BJ (cell line): Measurements from ENCODE around the gene SMAGP. TPM values are rescaled to one million over a fixed set of nuclear protein-coding genes. Genes with fewer than 3 reads are reported as not detected.
"Not testable (repeated sequence)": the region's sequence is repeated elsewhere in the genome, so short reads cannot be mapped to it uniquely, and the experiment has no call there.

ENCODE experiments used
- CTCF ChIA-PET: fragments of 350-600 bp; formaldehyde crosslinking; extraction: SDS; loops from one replicate; lab custom pipeline; 2021; ENCODE audit warnings: antibody characterized with exemption, inconsistent platforms; lab: Yijun Ruan, JAX
- POLR2A ChIA-PET: fragments of 300-600 bp; sonication (Branson Sonifier 250); formaldehyde crosslinking; extraction: SDS; loops from one replicate; lab custom pipeline; 2021; ENCODE audit warnings: antibody characterized with exemption; lab: Charles Lee
- DNase-seq: peaks from one replicate; pipeline ENCODE4 v3.0.0-alpha.2; 2011; ENCODE audit warnings: low read depth
- H3K27me3 ChIP-seq: 2 replicates; pipeline ENCODE4 v1.6.0; 2011; ENCODE audit warnings: low read length; ENCODE audit not compliant: control insufficient read depth, insufficient read depth
- H3K36me3 ChIP-seq: 2 replicates; pipeline ENCODE4 v1.5.1; 2011; ENCODE audit warnings: low read length; ENCODE audit not compliant: control insufficient read depth, insufficient read depth
- H3K4me3 ChIP-seq: 2 replicates; pipeline ENCODE4 v1.5.1; 2011; ENCODE audit warnings: low read depth, mild to moderate bottlenecking, control low read depth, low read length
- polyA plus RNA-seq: library from polyadenylated mRNA; depleted of rRNA; stranded (reverse); fragments of >200 nt; gene quantifications from 2 replicates; pipeline ENCODE4 v1.2.3, GENCODE V29; 2011
- TF ChIP-seq, protein P1 (sequence below): IDR thresholded peaks from 2 replicates; pipeline ENCODE4 v1.5.1; 2011; ENCODE audit warnings: low read depth, mild to moderate bottlenecking, control low read depth, inconsistent platforms, low read length, moderate library complexity; ENCODE audit not compliant: insufficient read depth

SMAGP gene
- polyA plus RNA-seq, 1 experiment = 54.7 TPM

DNA sequence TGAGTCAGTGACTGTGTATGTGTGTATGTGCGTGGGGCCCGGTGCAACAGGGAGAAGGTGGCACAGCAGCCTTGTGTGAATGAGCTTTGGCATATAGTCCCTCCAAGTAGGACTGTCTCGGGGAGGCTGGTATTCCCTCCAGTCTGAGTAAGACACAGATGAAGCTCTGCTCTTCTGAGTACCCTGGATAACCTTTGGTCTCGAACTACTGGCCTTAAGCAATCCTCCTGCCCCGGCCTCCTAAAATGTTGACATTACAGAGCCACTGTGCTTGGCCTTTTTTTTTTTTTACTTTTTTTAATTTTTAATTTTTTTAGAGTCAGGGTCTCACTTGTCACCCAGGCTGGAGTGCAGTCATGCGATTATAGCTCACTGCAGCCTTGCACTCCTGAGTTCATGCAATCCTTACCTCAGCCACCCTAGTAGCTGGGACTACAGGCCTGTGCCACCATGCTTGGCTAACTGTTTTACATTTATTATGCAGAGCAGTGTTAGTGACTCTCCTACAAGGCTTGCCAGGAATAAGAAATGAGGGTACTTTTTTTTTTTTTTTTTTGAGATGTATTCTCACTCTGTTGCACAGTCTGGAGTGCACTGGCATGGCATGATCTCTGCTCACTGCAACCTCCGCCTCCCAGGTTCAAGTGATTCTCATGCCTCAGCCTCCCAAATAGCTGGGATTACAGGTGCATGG, 41.0 kb downstream of the SMAGP start:
- ChIA-PET POLR2A (no interaction called here), CTCF (interaction anchor here (1.2 to 4.4 kb wide), 2 partner anchors 9 to 11 kb away, joined by 4 to 28 read pairs; partner anchors contain the start of genes DAZAP2 and POU6F1)
- TF ChIP-seq, protein P1, sequence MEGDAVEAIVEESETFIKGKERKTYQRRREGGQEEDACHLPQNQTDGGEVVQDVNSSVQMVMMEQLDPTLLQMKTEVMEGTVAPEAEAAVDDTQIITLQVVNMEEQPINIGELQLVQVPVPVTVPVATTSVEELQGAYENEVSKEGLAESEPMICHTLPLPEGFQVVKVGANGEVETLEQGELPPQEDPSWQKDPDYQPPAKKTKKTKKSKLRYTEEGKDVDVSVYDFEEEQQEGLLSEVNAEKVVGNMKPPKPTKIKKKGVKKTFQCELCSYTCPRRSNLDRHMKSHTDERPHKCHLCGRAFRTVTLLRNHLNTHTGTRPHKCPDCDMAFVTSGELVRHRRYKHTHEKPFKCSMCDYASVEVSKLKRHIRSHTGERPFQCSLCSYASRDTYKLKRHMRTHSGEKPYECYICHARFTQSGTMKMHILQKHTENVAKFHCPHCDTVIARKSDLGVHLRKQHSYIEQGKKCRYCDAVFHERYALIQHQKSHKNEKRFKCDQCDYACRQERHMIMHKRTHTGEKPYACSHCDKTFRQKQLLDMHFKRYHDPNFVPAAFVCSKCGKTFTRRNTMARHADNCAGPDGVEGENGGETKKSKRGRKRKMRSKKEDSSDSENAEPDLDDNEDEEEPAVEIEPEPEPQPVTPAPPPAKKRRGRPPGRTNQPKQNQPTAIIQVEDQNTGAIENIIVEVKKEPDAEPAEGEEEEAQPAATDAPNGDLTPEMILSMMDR = no peak
- no peak for DNase-seq
- no peak overlapping the region for H3K4me3 ChIP-seq
- H3K27me3 ChIP-seq = no peaks in the 10 kb centered on the region
- no peaks in the 10 kb centered on the region for H3K36me3 ChIP-seq

DNA sequence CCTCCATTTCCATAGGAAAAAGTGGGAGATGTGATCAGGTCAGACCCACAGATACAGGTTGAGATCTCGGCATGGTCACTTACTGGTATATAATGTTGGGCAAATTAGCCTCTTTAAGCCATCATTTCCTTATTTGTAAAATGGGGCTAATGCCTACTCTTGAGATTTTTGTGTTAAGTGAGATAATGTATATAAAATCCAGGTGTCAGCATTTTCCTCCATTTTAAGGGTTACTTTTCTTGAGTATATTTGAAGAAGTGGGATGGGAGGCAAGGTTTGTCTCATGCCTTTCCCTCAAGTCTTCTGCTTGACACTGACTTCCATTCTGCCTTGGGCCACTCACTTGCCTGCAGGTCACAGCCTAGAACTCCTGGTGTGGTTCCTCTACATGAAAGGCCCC, 42.3 kb downstream of the SMAGP start:
- ChIA-PET POLR2A (no interaction called here), CTCF (interaction anchor here (2.5 kb wide), 1 partner anchor 10 kb away, joined by 6 read pairs; the partner anchor contains the start of gene POU6F1)
- Histone ChIP-seq H3K36me3 (no peaks in the 10 kb centered on the region), H3K4me3 (no peak overlapping the region), H3K27me3 (no peaks in the 10 kb centered on the region)
- TF ChIP-seq, protein P1 = no peak
- DNase-seq = no peak

DNA sequence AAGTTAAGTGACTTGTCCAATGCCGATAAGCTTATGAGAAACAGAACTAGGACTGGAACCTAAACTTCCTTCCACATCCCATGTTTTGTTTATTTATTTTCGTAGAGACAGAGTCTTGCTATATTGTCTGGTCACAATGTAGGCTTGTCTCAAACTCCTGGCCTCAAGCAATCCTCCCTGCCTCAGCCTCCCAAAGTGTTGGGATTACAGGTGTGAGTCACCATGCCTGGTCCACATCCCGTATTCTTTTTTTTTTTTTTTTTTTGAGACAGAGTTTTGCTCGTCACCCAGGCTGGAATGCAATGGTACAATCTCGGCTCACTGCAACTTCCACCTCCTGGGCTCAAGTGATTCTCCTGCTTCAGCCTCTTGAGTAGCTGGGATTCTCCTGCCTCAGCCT, 43.1 kb downstream of the SMAGP start:
- H3K27me3 ChIP-seq, H3K36me3 ChIP-seq, DNase-seq, H3K4me3 ChIP-seq, POLR2A ChIA-PET: not testable (repeated sequence)
- CTCF ChIA-PET = interaction anchor here (2.5 kb wide), 1 partner anchor 9 kb away, joined by 6 read pairs; the partner anchor contains the start of gene POU6F1

DNA sequence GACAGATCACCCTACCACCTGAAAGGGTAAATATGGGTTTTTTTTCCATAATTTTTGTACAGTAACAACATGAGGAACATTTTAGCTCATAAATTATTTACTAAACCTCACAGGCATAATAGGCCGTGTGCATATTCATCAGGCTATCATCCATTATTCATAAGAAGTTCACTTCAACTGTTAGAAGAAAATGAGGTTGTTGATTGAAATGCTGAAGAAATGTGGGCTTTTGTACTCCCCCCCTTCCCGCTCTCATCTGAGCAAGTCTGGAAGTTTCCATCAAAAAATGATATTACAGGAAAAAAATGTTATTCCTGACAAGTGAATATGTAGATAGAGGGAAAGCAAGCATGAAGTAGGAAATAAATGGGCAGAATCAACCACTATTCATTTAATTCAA, 44.4 kb downstream of the SMAGP start:
- TF ChIP-seq, protein P1 = no peak
- POLR2A ChIA-PET = no interaction called here

DNA sequence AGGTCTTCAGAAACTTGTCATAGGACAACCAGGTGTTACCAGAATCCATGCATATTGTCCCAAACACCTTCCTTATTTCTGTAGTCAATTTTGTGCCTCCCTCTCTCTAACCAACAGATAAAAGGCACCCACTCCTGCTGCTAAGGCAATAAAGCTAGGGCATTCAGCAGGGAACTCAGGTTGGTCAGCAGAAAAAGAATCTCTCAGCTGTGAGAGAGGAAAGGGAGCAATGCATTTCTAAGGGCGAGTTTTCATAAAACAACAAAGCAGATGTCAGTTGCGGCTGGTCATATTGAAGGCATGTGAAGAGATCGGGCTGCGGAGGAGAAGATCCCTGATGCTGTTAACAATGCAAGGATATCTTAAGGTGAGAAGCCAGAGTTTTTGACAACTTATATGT, 45.0 kb downstream of the SMAGP start:
- H3K4me3 ChIP-seq = no peak overlapping the region
- no peak for DNase-seq
- H3K27me3 ChIP-seq = no peaks in the 10 kb centered on the region
- POLR2A ChIA-PET = no interaction called here
- CTCF ChIA-PET = interaction anchor here (2.5 kb wide), 1 partner anchor 8 kb away, joined by 6 read pairs; the partner anchor contains the start of gene POU6F1
- TF ChIP-seq, protein P1 = no peak
- H3K36me3 ChIP-seq = no peaks in the 10 kb centered on the region

More for the DNA sequence above, 44.4 kb downstream of the SMAGP start:
- Histone ChIP-seq H3K27me3 (no peaks in the 10 kb centered on the region), H3K4me3 (no peak overlapping the region), H3K36me3 (no peaks in the 10 kb centered on the region)
- CTCF ChIA-PET = interaction anchor here (2.5 kb wide), 1 partner anchor 8 kb away, joined by 6 read pairs; the partner anchor contains the start of gene POU6F1
- no peak for DNase-seq

DNA sequence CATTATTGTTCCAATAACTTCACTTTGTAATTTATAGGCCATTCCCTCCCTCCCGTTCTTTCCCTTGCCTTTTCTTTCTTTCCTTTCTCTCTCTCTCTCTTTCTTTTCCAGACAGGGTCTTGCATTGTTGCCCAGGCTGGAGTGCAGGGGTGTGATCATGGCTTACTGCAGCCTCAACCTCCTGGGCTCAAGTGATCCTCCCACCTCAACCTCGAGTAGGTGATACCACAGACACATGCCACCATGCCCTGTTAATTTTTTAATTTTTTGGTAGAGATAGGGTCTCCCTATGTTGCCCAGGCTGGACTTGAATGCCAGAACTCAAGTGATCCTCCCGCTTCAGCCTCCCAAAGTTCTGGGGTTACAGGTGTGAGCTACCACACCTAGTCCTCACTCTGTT, 45.6 kb downstream of the SMAGP start:
- ChIA-PET POLR2A (interaction anchor here (1.1 kb wide), 1 partner anchor 14 kb away, joined by 3 read pairs; the partner anchor contains the start of gene DAZAP2), CTCF (no interaction called here)
- DNase-seq = no peak
- TF ChIP-seq, protein P1 = no peak
- Histone ChIP-seq H3K4me3 (no peak overlapping the region), H3K27me3 (no peaks in the 10 kb centered on the region), H3K36me3 (no peaks in the 10 kb centered on the region)
